Measurements from ENCODE around the gene GASK1A.
"Not testable (repeated sequence)": the region's sequence is repeated elsewhere in the genome, so short reads cannot be mapped to it uniquely, and the experiment has no call there.

Gene GASK1A

DNA sequence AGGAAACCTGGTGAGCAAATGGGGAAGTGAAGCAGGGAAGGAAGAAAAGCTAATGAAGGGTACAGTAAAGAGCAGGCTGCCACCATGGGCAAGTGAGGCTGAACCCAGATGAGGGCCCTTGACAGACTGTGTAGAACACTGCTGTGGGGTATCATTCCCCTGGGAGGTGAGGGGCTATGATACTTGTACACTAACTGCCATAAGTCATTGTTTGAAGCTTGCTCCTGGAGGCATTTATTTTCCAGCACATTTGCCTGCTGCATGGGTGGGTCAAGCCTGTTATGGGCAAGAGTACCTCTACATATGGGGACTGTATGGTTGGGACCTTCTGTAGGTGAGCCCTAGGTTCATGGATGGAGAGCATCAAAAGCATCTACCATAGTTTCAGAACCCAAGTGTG is 69.4 kb downstream of the GASK1A start:
- H3K36me3 Mint-ChIP-seq (ENCODE audit: insufficient read depth): no peaks in the 10 kb centered on the region
- no peak overlapping the region for H3K27ac Mint-ChIP-seq
- DNase-seq (no peak), ATAC-seq (replicated peaks) (no peak)
- no peaks in the 10 kb centered on the region for H3K4me1 Mint-ChIP-seq (ENCODE audit: low read depth in 2 of 2)
- peaks cover 8% of the 10 kb centered on the region in 2 donors for H3K27me3 Mint-ChIP-seq
- H3K4me3 Mint-ChIP-seq: no peak overlapping the region
- peaks cover 19 to 35% of the 10 kb centered on the region in 2 donors for H3K9me3 Mint-ChIP-seq

DNA sequence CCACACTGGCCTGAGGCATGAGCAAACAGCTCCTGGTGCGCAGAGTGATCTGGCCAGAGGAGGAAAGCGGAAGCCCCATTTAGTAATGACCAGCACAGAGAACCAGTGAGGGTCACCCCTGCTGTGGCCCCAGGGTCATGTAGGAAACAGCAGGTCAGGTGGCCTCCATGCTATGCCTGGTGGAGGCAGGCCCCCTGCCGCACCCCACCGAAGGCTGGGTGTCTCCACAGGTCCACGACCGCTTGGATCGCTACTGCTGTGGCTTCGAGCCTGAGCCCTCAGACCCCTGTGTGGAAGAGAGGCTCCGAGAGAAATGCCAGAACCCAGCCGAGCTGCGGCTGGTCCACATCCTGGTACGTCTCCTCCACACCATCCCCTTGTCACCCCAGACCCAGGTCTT is 74.2 kb downstream of the GASK1A start:
- no peak for ATAC-seq (replicated peaks)
- no peak overlapping the region for H3K4me3 Mint-ChIP-seq
- DNase-seq: no peak
- H3K9me3 Mint-ChIP-seq: peaks cover 8 to 17% of the 10 kb centered on the region in 2 donors
- H3K36me3 Mint-ChIP-seq (ENCODE audit: insufficient read depth): no peaks in the 10 kb centered on the region
- H3K27me3 Mint-ChIP-seq: peaks cover 8 to 22% of the 10 kb centered on the region in 2 donors
- H3K27ac Mint-ChIP-seq: no peak overlapping the region
- H3K4me1 Mint-ChIP-seq (ENCODE audit: low read depth in 2 of 2): no peaks in the 10 kb centered on the region

DNA sequence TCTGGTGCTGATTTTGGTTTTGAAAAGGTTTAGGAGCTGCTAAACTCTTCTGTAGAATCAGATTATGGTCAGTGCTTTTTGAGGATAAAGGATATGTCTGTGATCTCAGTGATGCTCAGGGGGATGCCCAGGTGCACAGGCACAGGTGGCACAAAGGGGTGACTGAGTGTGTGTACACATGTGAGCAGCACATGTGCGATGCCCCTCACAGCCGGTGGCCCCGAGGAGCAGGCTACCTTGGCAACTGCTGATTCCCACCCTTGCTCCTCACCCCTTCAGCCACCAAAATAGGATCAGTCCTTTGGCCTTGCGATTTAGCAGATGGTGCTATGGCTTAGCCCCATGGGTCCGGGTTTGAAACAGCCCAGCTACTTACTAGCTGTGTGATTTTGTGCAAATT is 75.6 kb downstream of the GASK1A start:
- DNase-seq (no peak), ATAC-seq (replicated peaks) (no peak)
- Mint-ChIP-seq H3K27ac (no peak overlapping the region), H3K9me3 (peaks cover 6 to 10% of the 10 kb centered on the region in 2 donors), H3K36me3 (ENCODE audit: insufficient read depth) (no peaks in the 10 kb centered on the region), H3K4me1 (ENCODE audit: low read depth in 2 of 2) (no peaks in the 10 kb centered on the region), H3K4me3 (no peak overlapping the region), H3K27me3 (peaks cover 8 to 22% of the 10 kb centered on the region in 2 donors)

DNA sequence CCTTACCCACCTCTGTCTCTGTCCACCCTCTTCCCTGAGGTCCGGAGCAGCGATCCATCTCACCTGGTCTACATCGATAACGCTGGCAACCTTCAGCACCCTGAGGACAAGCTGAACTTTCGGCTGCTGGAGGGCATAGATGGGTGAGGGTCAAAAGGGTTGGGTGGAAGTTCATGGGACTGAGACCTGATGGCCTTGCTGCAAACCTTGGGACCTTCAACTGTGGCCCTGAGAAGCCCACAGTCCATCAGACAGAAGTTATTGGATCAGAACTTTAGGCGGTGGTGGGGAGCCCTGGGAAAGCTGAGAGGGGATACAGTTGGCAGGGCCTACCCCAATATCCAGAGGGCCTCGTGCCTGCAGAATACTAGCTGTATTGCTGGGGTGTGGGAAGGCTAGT is 76.3 kb downstream of the GASK1A start:
- H3K27me3 Mint-ChIP-seq: peaks cover 8 to 27% of the 10 kb centered on the region in 2 donors
- no peak for DNase-seq

DNA sequence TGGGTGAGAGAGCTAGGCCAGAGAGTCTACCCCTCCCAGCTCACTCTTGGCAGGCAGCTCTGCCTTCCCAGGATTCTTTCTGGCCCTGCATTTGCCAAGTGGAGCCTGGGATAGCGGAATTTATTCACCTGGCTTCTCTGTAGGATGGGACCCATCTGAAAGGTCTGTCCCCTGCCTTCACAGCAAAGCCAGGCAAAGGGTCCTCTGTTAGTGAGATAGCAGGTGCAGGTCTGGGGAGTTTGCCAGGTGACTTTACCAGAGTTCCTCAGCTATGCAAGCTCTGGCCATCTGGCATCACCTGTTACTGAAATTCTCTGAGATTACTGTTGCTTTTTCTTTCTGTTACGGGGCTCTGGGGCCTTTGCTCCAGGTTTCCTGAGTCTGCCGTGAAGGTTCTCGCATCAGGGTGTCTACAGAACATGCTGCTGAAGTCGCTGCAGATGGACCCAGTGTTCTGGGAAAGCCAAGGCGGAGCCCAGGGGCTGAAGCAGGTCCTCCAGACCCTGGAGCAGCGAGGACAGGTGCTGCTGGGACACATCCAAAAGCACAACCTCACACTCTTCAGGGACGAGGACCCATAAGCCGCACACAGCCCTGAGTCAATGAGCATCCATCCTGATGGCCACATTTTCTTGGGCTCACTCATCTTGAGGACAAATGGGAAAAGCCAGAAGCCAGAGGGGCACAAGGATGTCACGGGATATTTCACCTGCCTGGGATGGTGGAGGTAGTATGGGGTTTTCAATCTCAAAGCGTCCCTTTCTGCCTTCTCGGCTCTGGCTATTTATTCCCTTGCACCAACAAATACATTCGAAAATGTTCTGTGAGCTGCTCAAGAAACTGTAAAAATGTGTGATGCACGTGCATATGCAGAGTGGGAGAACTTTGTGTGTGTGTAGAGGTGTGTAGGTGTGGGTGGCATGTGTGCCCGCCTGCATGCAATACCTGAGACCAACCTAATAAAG is 77.0 kb downstream of the GASK1A start:
- Mint-ChIP-seq H3K9me3 (peaks cover under 1 to 2% of the 10 kb centered on the region in 2 donors), H3K4me3 (no peak overlapping the region), H3K27ac (no peak overlapping the region), H3K27me3 (peaks cover 8 to 31% of the 10 kb centered on the region in 2 donors), H3K36me3 (ENCODE audit: insufficient read depth) (no peaks in the 10 kb centered on the region), H3K4me1 (ENCODE audit: low read depth in 2 of 2) (peaks cover 0 to 3% of the 10 kb centered on the region in 2 donors)
- ATAC-seq (replicated peaks) (no peak), DNase-seq (no peak)

More for the DNA sequence above, 76.3 kb downstream of the GASK1A start:
- no peaks in the 10 kb centered on the region for H3K36me3 Mint-ChIP-seq (ENCODE audit: insufficient read depth)
- peaks cover 4 to 8% of the 10 kb centered on the region in 2 donors for H3K9me3 Mint-ChIP-seq
- H3K27ac Mint-ChIP-seq: no peak overlapping the region
- no peak overlapping the region for H3K4me3 Mint-ChIP-seq
- H3K4me1 Mint-ChIP-seq (ENCODE audit: low read depth in 2 of 2): peaks cover 0 to 2% of the 10 kb centered on the region in 2 donors
- no peak for ATAC-seq (replicated peaks)

DNA sequence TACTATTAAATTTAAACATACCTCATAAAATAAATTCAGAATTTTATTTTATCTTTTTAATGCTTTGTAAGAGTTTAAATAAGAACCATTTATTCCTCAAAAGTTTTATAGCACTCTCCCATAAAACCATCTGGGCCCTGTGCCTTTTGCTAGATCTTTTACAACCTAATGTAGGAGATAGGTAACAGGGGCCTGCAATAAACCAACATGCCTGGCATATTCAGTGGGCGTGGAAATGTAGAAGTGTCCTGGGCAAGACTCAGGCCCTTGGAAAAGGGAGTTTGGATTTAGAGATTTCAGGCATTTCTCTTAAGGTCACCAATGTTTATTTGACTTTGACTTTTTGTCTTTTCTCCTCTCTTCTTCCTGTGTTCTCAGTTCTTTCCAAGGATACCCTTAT is 80.3 kb downstream of the GASK1A start:
- no peaks in the 10 kb centered on the region for H3K9me3 Mint-ChIP-seq
- H3K27me3 Mint-ChIP-seq: peaks cover 0 to 18% of the 10 kb centered on the region in 2 donors
- ATAC-seq (replicated peaks) (no peak), DNase-seq (no peak)
- H3K36me3 Mint-ChIP-seq (ENCODE audit: insufficient read depth): no peaks in the 10 kb centered on the region
- no peak overlapping the region for H3K27ac Mint-ChIP-seq
- peaks cover 0 to 3% of the 10 kb centered on the region in 2 donors for H3K4me1 Mint-ChIP-seq (ENCODE audit: low read depth in 2 of 2)
- no peak overlapping the region for H3K4me3 Mint-ChIP-seq

DNA sequence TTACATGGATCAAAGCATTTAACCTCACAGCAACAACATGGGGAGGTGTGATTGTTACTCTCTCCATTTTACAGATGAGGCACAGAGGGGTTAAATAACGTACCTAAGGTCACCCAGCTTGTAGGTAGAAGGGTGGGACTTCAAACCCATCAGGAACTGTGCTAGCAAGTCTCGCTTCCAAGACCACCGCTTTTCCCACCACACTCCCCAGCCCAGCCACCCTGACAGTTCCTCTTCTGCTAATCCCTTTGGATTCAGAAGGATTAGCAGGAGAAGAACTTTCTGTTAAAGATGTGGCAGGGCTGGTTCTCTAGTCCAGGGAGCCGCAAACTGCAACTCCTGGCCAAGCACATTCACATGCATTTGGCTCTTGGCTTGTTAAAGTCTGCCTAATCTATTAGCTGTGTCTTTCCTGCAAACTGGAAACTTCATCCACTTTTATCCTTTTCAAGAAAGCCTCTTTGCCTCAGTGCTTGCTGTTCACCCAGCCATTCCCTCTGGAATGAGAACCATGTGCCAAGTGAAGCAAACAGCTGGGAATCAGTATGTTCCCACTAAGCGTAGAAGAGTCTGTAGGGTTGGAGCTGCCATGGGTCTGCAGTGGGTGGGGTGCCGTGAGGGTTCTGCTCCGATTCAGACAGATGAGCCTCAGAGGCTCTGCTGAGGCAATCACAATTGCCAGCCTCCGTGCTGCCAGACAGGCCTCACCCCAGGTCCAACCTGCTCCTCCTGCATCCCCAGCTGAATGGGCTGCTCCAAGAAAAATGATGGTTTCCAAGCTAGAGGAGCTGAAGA is 82.2 kb downstream of the GASK1A start:
- Mint-ChIP-seq H3K9me3 (no peaks in the 10 kb centered on the region), H3K27ac (peak overlapping the region in 1 of 2 donors; percentile 53), H3K36me3 (ENCODE audit: insufficient read depth) (no peaks in the 10 kb centered on the region), H3K4me1 (ENCODE audit: low read depth in 2 of 2) (peaks cover 0 to 3% of the 10 kb centered on the region in 2 donors), H3K4me3 (no peak overlapping the region), H3K27me3 (peaks cover 0 to 14% of the 10 kb centered on the region in 2 donors)
- no peak for ATAC-seq (replicated peaks)
- DNase-seq: no peak

DNA sequence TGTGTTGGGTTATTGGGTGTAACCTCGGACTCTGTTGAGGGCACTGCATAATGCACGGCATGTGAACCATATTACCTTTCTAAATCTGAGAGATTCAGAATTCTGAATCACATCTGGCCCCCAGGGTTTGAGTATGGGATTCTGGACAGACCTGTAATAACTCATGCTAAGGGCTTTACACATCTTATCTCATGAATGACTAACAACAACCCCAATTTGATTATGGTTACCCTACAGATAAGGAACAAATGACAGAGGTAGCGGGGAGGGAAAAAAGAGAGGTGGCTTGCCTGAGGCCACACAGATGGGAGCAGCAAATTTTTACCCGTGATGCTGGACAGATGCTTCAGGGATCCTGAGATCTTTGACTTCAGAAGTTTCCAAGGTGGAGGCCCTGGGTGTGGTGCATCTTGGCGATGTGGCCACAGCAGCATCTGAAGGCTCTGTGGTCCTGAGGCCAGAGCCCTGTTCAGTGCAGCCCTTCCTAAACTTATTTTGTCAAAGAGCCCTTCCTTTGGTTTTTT is 83.0 kb downstream of the GASK1A start:
- no peak overlapping the region for H3K4me3 Mint-ChIP-seq
- H3K9me3 Mint-ChIP-seq: no peaks in the 10 kb centered on the region
- H3K27me3 Mint-ChIP-seq: peaks cover 0 to 14% of the 10 kb centered on the region in 2 donors
- H3K4me1 Mint-ChIP-seq (ENCODE audit: low read depth in 2 of 2): peaks cover 0 to 3% of the 10 kb centered on the region in 2 donors
- DNase-seq (no peak), ATAC-seq (replicated peaks) (no peak)
- H3K36me3 Mint-ChIP-seq (ENCODE audit: insufficient read depth): no peaks in the 10 kb centered on the region
- no peak overlapping the region for H3K27ac Mint-ChIP-seq

DNA sequence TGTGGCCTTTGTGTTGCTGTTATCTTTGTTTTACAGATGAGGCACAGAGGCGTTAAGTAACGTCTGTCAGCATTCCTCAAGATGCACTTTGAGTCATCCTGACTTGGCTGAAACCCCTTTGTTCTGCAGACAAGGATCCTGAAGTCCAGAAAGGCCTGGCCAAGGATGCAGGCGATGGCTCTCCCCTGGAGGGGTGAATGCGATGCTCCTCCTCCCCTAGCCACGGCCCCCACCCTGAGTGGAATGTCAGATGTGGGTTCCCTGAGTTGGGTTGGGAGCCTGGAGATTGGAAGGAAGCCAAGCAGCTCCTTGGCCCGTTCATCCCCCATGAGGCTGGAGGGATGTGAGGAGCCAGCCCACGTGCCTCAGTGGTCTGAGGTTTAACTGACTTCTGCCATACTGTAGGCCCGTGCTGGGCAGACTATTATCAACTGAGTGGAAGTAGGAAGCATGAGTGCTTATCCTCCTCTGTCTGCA is 83.5 kb downstream of the GASK1A start:
- Mint-ChIP-seq H3K9me3 (no peaks in the 10 kb centered on the region), H3K27ac (no peak overlapping the region), H3K4me3 (no peak overlapping the region), H3K36me3 (ENCODE audit: insufficient read depth) (no peaks in the 10 kb centered on the region), H3K4me1 (ENCODE audit: low read depth in 2 of 2) (peaks cover 0 to 3% of the 10 kb centered on the region in 2 donors), H3K27me3 (peaks cover 0 to 14% of the 10 kb centered on the region in 2 donors)
- ATAC-seq (replicated peaks) (no peak), DNase-seq (no peak)

DNA sequence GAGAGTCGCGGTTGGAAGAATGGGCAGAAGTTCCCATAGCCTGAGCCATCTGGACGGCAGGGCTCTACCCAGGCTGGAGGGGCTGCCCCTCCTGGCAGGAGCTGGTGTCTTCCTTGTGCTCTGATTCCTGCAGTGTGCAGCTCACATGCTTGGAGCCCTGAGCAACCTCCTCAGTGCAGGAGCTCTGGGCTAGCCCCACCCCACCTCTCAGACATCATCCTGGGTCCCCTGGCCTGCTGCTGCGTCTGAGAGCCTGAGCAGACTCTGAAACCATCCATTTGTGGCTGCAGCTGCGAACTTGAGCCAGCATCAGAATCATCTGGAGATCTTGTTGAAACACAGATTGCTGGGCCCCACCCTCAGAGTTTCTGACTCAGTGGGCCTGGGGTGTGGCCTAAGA is 84.0 kb downstream of the GASK1A start:
- no peak for DNase-seq
- Mint-ChIP-seq H3K4me3 (no peak overlapping the region), H3K27me3 (peaks cover 0 to 14% of the 10 kb centered on the region in 2 donors), H3K4me1 (ENCODE audit: low read depth in 2 of 2) (peaks cover 0 to 3% of the 10 kb centered on the region in 2 donors), H3K27ac (no peak overlapping the region), H3K9me3 (no peaks in the 10 kb centered on the region), H3K36me3 (ENCODE audit: insufficient read depth) (no peaks in the 10 kb centered on the region)
- no peak for ATAC-seq (replicated peaks)

DNA sequence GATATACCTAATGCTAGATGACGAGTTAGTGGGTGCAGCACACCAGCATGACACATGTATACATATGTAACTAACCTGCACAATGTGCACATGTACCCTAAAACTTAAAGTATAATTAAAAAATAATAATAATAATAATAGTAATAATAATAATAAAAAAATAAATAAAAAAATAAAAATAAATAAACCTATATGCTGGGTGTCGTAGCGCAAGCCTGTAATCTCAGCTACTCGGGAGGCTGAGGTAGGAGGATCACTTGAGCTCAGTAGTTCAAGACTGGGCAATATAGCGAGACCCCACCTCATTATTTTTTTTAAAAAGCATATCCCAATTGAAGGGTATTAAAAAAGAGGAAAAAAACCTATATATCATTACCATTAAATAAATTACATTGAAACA is 91.6 kb downstream of the GASK1A start:
- H3K36me3 Mint-ChIP-seq (ENCODE audit: insufficient read depth); H3K27ac Mint-ChIP-seq; H3K4me1 Mint-ChIP-seq (ENCODE audit: low read depth in 2 of 2); H3K9me3 Mint-ChIP-seq; DNase-seq; ATAC-seq (replicated peaks); H3K4me3 Mint-ChIP-seq: not testable (repeated sequence)
- peaks cover 0 to 15% of the 10 kb centered on the region in 2 donors for H3K27me3 Mint-ChIP-seq

DNA sequence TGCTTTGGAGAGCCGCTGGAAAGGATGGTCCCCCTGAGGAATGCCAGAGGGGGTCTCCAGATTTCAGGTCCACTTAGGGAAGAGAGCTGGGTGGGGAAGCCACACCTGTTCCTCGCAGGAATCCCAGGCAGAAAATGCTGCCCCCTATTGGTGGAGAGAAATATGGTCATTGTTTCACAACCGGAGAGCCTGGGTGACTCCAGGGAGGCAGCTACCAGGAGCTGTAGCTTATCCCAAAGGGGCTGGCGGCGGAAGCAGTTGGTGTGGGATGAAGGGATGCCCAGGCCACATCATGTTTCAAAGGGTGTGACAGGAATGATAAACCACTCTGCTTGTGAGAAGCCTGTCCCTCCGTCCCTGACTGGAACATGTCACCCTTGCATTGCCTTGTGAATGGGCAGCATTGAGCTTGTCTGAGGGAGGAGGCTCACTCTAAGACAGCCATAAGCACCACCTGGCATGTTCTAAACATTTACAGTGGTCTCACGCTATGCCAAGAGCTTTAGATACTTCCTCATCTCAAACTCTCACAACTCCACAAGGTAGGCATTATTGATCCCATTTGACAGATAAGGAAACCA is 92.3 kb downstream of the GASK1A start:
- Mint-ChIP-seq H3K36me3 (ENCODE audit: insufficient read depth) (no peaks in the 10 kb centered on the region), H3K27ac (no peak overlapping the region), H3K9me3 (no peaks in the 10 kb centered on the region), H3K27me3 (peaks cover 0 to 15% of the 10 kb centered on the region in 2 donors), H3K4me1 (ENCODE audit: low read depth in 2 of 2) (peaks cover 0 to 3% of the 10 kb centered on the region in 2 donors), H3K4me3 (no peak overlapping the region)
- ATAC-seq (replicated peaks) (no peak), DNase-seq (peak; percentile 20 to 23 (median 23))

DNA sequence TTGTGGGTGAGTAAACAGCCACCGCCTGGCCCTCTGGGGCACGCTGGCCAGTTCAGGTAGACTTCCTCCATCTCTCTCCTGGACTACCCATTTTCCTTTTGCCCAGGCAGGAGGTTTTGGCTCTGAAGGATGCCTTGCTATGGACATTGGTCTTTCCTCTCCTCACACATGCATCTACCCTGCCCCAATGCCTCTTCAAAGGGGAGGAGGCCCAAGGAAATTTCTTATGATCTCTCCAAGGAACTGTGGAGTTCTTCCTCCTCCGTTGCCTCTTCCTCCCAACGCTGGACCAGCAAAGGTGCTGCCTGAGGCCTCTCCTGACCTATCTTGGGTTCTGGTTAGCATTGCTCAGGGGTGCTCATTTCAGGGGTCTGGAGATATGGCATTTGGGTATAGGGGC is 93.2 kb downstream of the GASK1A start:
- Mint-ChIP-seq H3K27ac (no peak overlapping the region), H3K9me3 (no peaks in the 10 kb centered on the region), H3K27me3 (peaks cover 0 to 15% of the 10 kb centered on the region in 2 donors), H3K36me3 (ENCODE audit: insufficient read depth) (no peaks in the 10 kb centered on the region), H3K4me1 (ENCODE audit: low read depth in 2 of 2) (peaks cover 0 to 3% of the 10 kb centered on the region in 2 donors), H3K4me3 (no peak overlapping the region)
- ATAC-seq (replicated peaks): no peak
- DNase-seq: no peak

Measured in effector memory CD8-positive, alpha-beta T cell (primary cell).